Parathyroid adenoma (tissue), 2 donors: ENCODE data around the gene SVIL.
A peak's percentile ranks its signal among the peaks of the same experiment; 100 is the strongest.

Experiments used
- H2AFZ ChIP-seq: fragments of 300-600 bp; sonication (generic); one replicate; pipeline ENCODE4 v1.7.0; 2017; ENCODE audit warnings: antibody characterized with exemption, mild to moderate bottlenecking
- H3K27ac ChIP-seq: fragments of 300-600 bp; sonication (generic); one replicate; pipeline ENCODE4 v1.7.0; 2017
- H3K27me3 ChIP-seq: fragments of 300-600 bp; sonication (generic); one replicate; pipeline ENCODE4 v1.7.0; 2017; ENCODE audit warnings: low read length; ENCODE audit not compliant: control insufficient read depth, insufficient read depth
- H3K36me3 ChIP-seq: fragments of 300-600 bp; sonication (generic); one replicate; pipeline ENCODE4 v1.7.0; 2017; ENCODE audit warnings: low read length; ENCODE audit not compliant: control insufficient read depth, insufficient read depth
- H3K4me1 ChIP-seq: fragments of 300-600 bp; sonication (generic); one replicate; pipeline ENCODE4 v1.7.0; 2017; ENCODE audit warnings: control low read depth
- H3K4me2 ChIP-seq: fragments of 300-600 bp; sonication (generic); one replicate; pipeline ENCODE4 v1.7.0; 2017; ENCODE audit warnings: low read length
- H3K4me3 ChIP-seq: fragments of 300-600 bp; sonication (generic); one replicate; pipeline ENCODE4 v1.7.0; 2017; ENCODE audit warnings: low read depth, low read length
- H3K79me2 ChIP-seq: fragments of 300-600 bp; sonication (generic); one replicate; pipeline ENCODE4 v1.7.0; 2017; ENCODE audit warnings: control low read depth
- H3K9ac ChIP-seq: fragments of 300-600 bp; sonication (generic); one replicate; pipeline ENCODE4 v1.7.0; 2017; ENCODE audit warnings: mild to moderate bottlenecking
- H3K9me3 ChIP-seq: fragments of 300-600 bp; sonication (generic); one replicate; pipeline ENCODE4 v1.7.0; 2017; ENCODE audit warnings: low read length; ENCODE audit not compliant: control insufficient read depth
- CTCF ChIP-seq: fragments of 300-600 bp; sonication (generic); IDR thresholded peaks from one replicate; pipeline ENCODE4 v1.7.0; 2017; ENCODE audit warnings: antibody characterized with exemption, mild to moderate bottlenecking
- donor health status: primary hyperparathyroidism.

The SVIL gene

GRCh38 chr10:29648114-29648982, 13.6 kb upstream of the SVIL start:
- H2AFZ ChIP-seq, result no peak overlapping the region
- H3K4me2 ChIP-seq, result no peak overlapping the region
- H3K4me3 ChIP-seq, result no peak overlapping the region
- H3K27ac ChIP-seq, result peak overlapping the region; percentile 15
- peaks cover 17% of the 10 kb centered on the region for H3K79me2 ChIP-seq
- no peaks in the 10 kb centered on the region for H3K36me3 ChIP-seq
- no peaks in the 10 kb centered on the region for H3K9me3 ChIP-seq
- H3K4me1 ChIP-seq, result peaks cover 19% of the 10 kb centered on the region
- TF ChIP-seq CTCF, result no peak
- H3K27me3 ChIP-seq, result no peaks in the 10 kb centered on the region
- H3K9ac ChIP-seq, result no peak overlapping the region

GRCh38 chr10:29647478-29647877, 12.7 kb upstream of the SVIL start:
- H3K4me2 ChIP-seq, result no peak overlapping the region
- no peak overlapping the region for H3K4me3 ChIP-seq
- no peaks in the 10 kb centered on the region for H3K27me3 ChIP-seq
- no peaks in the 10 kb centered on the region for H3K9me3 ChIP-seq
- H3K27ac ChIP-seq, result no peak overlapping the region
- peaks cover 19% of the 10 kb centered on the region for H3K4me1 ChIP-seq
- H2AFZ ChIP-seq, result no peak overlapping the region
- no peak for TF ChIP-seq CTCF
- H3K79me2 ChIP-seq, result peaks cover 17% of the 10 kb centered on the region
- H3K36me3 ChIP-seq, result no peaks in the 10 kb centered on the region
- no peak overlapping the region for H3K9ac ChIP-seq

GRCh38 chr10:29646960-29647461, 12.2 kb upstream of the SVIL start:
- H2AFZ ChIP-seq, result no peak overlapping the region
- H3K79me2 ChIP-seq, result peaks cover 14% of the 10 kb centered on the region
- no peak overlapping the region for H3K9ac ChIP-seq
- TF ChIP-seq CTCF, result no peak
- no peaks in the 10 kb centered on the region for H3K27me3 ChIP-seq
- peaks cover 18% of the 10 kb centered on the region for H3K4me1 ChIP-seq
- H3K27ac ChIP-seq, result no peak overlapping the region
- H3K4me2 ChIP-seq, result no peak overlapping the region
- H3K9me3 ChIP-seq, result no peaks in the 10 kb centered on the region
- H3K4me3 ChIP-seq, result no peak overlapping the region
- no peaks in the 10 kb centered on the region for H3K36me3 ChIP-seq

GRCh38 chr10:29646238-29646902, 11.6 kb upstream of the SVIL start:
- Histone ChIP-seq H3K9me3 (no peaks in the 10 kb centered on the region), H3K9ac (no peak overlapping the region), H3K4me3 (no peak overlapping the region), H3K27me3 (no peaks in the 10 kb centered on the region), H3K79me2 (peaks cover 16% of the 10 kb centered on the region), H3K4me1 (peaks cover 12% of the 10 kb centered on the region), H3K4me2 (no peak overlapping the region), H2AFZ (no peak overlapping the region), H3K27ac (no peak overlapping the region), H3K36me3 (no peaks in the 10 kb centered on the region)
- TF ChIP-seq CTCF, result no peak
